ENCODE measurements around the gene P2RX2. TPM values are rescaled to one million over a fixed set of nuclear protein-coding genes. Genes with fewer than 3 reads are reported as not detected.

Gene P2RX2
- total RNA-seq, 1 donor from 2014 or later = not detected

- Mint-ChIP-seq H3K9me3 (no peaks in the 10 kb centered on the region), H3K27me3 (ENCODE audit: insufficient read depth, low read depth) (peaks cover 8% of the 10 kb centered on the region), H3K27ac (no peak overlapping the region), H3K4me1 (peaks cover 3% of the 10 kb centered on the region), H3K36me3 (peaks cover 50% of the 10 kb centered on the region), H3K4me3 (no peak overlapping the region)
- TF ChIP-seq, protein P1, sequence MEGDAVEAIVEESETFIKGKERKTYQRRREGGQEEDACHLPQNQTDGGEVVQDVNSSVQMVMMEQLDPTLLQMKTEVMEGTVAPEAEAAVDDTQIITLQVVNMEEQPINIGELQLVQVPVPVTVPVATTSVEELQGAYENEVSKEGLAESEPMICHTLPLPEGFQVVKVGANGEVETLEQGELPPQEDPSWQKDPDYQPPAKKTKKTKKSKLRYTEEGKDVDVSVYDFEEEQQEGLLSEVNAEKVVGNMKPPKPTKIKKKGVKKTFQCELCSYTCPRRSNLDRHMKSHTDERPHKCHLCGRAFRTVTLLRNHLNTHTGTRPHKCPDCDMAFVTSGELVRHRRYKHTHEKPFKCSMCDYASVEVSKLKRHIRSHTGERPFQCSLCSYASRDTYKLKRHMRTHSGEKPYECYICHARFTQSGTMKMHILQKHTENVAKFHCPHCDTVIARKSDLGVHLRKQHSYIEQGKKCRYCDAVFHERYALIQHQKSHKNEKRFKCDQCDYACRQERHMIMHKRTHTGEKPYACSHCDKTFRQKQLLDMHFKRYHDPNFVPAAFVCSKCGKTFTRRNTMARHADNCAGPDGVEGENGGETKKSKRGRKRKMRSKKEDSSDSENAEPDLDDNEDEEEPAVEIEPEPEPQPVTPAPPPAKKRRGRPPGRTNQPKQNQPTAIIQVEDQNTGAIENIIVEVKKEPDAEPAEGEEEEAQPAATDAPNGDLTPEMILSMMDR (IDR thresholded peaks at IDR 0.05) = peak; percentile 73
- TF ChIP-seq EZH2phosphoT487 (IDR thresholded peaks at IDR 0.05) = no peak
- Histone ChIP-seq H3K9me3 (ENCODE audit: low read depth) (no peaks in the 10 kb centered on the region), H3K79me2 (ENCODE audit: low read depth) (no peaks in the 10 kb centered on the region), H3K9ac (no peak overlapping the region), H2AFZ (replicated peaks) (no peak overlapping the region), H3K4me2 (no peak overlapping the region), H3K4me1 (no peaks in the 10 kb centered on the region), H3K4me3 (no peak overlapping the region), H3K36me3 (no peaks in the 10 kb centered on the region), H3K27me3 (no peaks in the 10 kb centered on the region), H3F3A (ENCODE audit: low read depth) (peaks cover 14% of the 10 kb centered on the region), H3K27ac (no peak overlapping the region), H4K20me1 (ENCODE audit: low read depth) (peaks cover 17% of the 10 kb centered on the region)
- DNase-seq (ENCODE audit: low spot score) = peak; percentile 46
Measured at GRCh38 chr12:132638541-132639408, 20.2 kb downstream of the P2RX2 start.

- Histone ChIP-seq H3K4me1 (no peaks in the 10 kb centered on the region), H3F3A (ENCODE audit: low read depth) (peaks cover 14% of the 10 kb centered on the region), H3K9me3 (ENCODE audit: low read depth) (no peaks in the 10 kb centered on the region), H3K27me3 (no peaks in the 10 kb centered on the region), H3K27ac (no peak overlapping the region), H3K9ac (no peak overlapping the region), H2AFZ (replicated peaks) (no peak overlapping the region), H4K20me1 (ENCODE audit: low read depth) (peaks cover 17% of the 10 kb centered on the region), H3K36me3 (no peaks in the 10 kb centered on the region), H3K79me2 (ENCODE audit: low read depth) (no peaks in the 10 kb centered on the region), H3K4me3 (no peak overlapping the region), H3K4me2 (no peak overlapping the region)
- Mint-ChIP-seq H3K27ac (peak overlapping the region; percentile 41), H3K9me3 (no peaks in the 10 kb centered on the region), H3K36me3 (peaks cover 43% of the 10 kb centered on the region), H3K27me3 (ENCODE audit: insufficient read depth, low read depth) (peaks cover 6% of the 10 kb centered on the region), H3K4me1 (no peaks in the 10 kb centered on the region), H3K4me3 (no peak overlapping the region)
- TF ChIP-seq EZH2phosphoT487 (IDR thresholded peaks at IDR 0.05) = no peak
- TF ChIP-seq, protein P1 (IDR thresholded peaks at IDR 0.05) = no peak
- TF ChIP-seq EZH2 (IDR thresholded peaks at IDR 0.05) = no peak
- DNase-seq (ENCODE audit: low spot score) = no peak
Measured at GRCh38 chr12:132639956-132640520, 21.5 kb downstream of the P2RX2 start.

DNA sequence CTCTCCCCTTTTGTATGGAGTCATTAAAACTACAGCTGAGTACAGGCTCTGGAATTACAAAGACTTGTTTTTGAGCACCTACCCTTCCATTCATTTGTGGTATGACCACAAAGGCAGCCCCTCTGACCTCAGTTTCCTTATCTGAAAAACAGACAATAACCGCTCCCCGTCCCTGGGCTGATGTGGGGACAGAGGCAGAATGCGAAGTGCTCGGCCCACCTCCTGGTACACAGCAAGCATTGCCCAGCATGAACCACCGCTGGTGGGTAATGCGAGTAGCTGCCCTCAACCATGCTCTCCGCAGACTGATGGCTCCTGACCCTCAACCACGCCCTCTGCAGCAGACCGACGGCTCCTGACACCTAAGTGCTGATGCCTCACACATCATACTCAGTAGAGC is 22.4 kb downstream of the P2RX2 start:
- Histone ChIP-seq H3K4me3 (no peak overlapping the region), H3K27ac (no peak overlapping the region), H3K4me1 (no peaks in the 10 kb centered on the region), H3K27me3 (no peaks in the 10 kb centered on the region), H3K79me2 (ENCODE audit: low read depth) (no peaks in the 10 kb centered on the region), H4K20me1 (ENCODE audit: low read depth) (peaks cover 17% of the 10 kb centered on the region), H3K4me2 (no peak overlapping the region), H3K9ac (no peak overlapping the region), H3K36me3 (no peaks in the 10 kb centered on the region), H2AFZ (replicated peaks) (no peak overlapping the region), H3K9me3 (ENCODE audit: low read depth) (no peaks in the 10 kb centered on the region), H3F3A (ENCODE audit: low read depth) (peaks cover 14% of the 10 kb centered on the region)
- DNase-seq (ENCODE audit: low spot score) = no peak
- Mint-ChIP-seq H3K4me3 (no peak overlapping the region), H3K4me1 (no peaks in the 10 kb centered on the region), H3K36me3 (peaks cover 38% of the 10 kb centered on the region), H3K27me3 (ENCODE audit: insufficient read depth, low read depth) (peaks cover 9% of the 10 kb centered on the region), H3K27ac (no peak overlapping the region), H3K9me3 (no peaks in the 10 kb centered on the region)
- TF ChIP-seq, protein P1 (IDR thresholded peaks at IDR 0.05) = no peak
- no peak for TF ChIP-seq EZH2phosphoT487 (IDR thresholded peaks at IDR 0.05)

Data from neural progenitor cell (in vitro differentiated cells).